Mesendoderm (in vitro differentiated cells): Measurements from ENCODE around the gene SLC22A7.

ENCODE experiments used
- DNase-seq: peaks from one replicate; pipeline ENCODE4 v3.0.0; 2013
- H2AK5ac ChIP-seq: 2 replicates; pipeline ENCODE4 v1.6.1; 2013; ENCODE audit warnings: low read length, inconsistent platforms
- H2BK120ac ChIP-seq: 2 replicates; pipeline ENCODE4 v1.6.1; 2013; ENCODE audit warnings: low read depth, mild to moderate bottlenecking, low read length, moderate library complexity, mixed read lengths
- H2BK15ac ChIP-seq: replicated peaks from 2 replicates; pipeline ENCODE4 v1.6.1; 2013; ENCODE audit warnings: low read depth, mild to moderate bottlenecking, moderate library complexity
- H2BK5ac ChIP-seq: 2 replicates; pipeline ENCODE4 v1.6.1; 2013; ENCODE audit warnings: low read length, inconsistent platforms
- H3K18ac ChIP-seq: 2 replicates; pipeline ENCODE4 v1.6.1; 2013; ENCODE audit warnings: mild to moderate bottlenecking, low read length, mixed read lengths
- H3K23ac ChIP-seq: one replicate; pipeline ENCODE4 v1.6.1; 2013; ENCODE audit warnings: low read length
- H3K27ac ChIP-seq: 2 replicates; pipeline ENCODE4 v1.5.1; 2013; ENCODE audit warnings: low read depth, mild to moderate bottlenecking, inconsistent platforms, low read length, moderate library complexity
- H3K27me3 ChIP-seq: 2 replicates; pipeline ENCODE4 v1.6.1; 2013; ENCODE audit warnings: low read length, control low read depth, mild to moderate bottlenecking, inconsistent platforms; ENCODE audit not compliant: insufficient read depth, poor library complexity
- H3K36me3 ChIP-seq: 2 replicates; pipeline ENCODE4 v1.6.1; 2013; ENCODE audit warnings: low read length, inconsistent platforms; ENCODE audit not compliant: control insufficient read depth, insufficient read depth
- H3K4ac ChIP-seq: one replicate; pipeline ENCODE4 v1.6.1; 2013; ENCODE audit warnings: low read depth, mild to moderate bottlenecking, low read length, moderate library complexity
- H3K4me1 ChIP-seq: 2 replicates; pipeline ENCODE4 v1.6.1; 2013; ENCODE audit warnings: low read depth, low read length, inconsistent platforms; ENCODE audit not compliant: control insufficient read depth
- H3K4me2 ChIP-seq: 2 replicates; pipeline ENCODE4 v1.6.1; 2013; ENCODE audit warnings: low read length
- H3K4me3 ChIP-seq: 2 replicates; pipeline ENCODE4 v1.5.1; 2013; ENCODE audit warnings: mild to moderate bottlenecking, low read length
- H3K56ac ChIP-seq: one replicate; pipeline ENCODE4 v1.6.1; 2013; ENCODE audit warnings: low read length
- H3K79me1 ChIP-seq: 2 replicates; pipeline ENCODE4 v1.6.1; 2013; ENCODE audit warnings: low read length, inconsistent platforms
- H3K79me2 ChIP-seq: 2 replicates; pipeline ENCODE4 v1.6.1; 2013; ENCODE audit warnings: mild to moderate bottlenecking, low read length; ENCODE audit not compliant: control insufficient read depth, insufficient read depth
- H3K9ac ChIP-seq: 2 replicates; pipeline ENCODE4 v1.6.1; 2013; ENCODE audit warnings: low read length, inconsistent platforms
- H4K5ac ChIP-seq: one replicate; pipeline ENCODE4 v1.6.1; 2013; ENCODE audit warnings: low read length
- H4K8ac ChIP-seq: one replicate; pipeline ENCODE4 v1.6.1; 2013; ENCODE audit warnings: low read depth, mild to moderate bottlenecking, control low read depth, low read length, moderate library complexity
- WGBS: extraction: QIAGEN DNeasy Blood & Tissue Kit; methylation state at CpG from one replicate; pipeline ENCODE4 v1.1.7; 2013; ENCODE audit warnings: low lambda C conversion rate, missing lambda C conversion rate; ENCODE audit not compliant: insufficient coverage; ENCODE audit errors: extremely low coverage; 5-methylcytosine and 5-hydroxymethylcytosine counted together

SLC22A7 gene

GRCh38 chr6:43274127-43274915, 23.7 kb upstream of the SLC22A7 start:
- H2BK5ac ChIP-seq, result no peak overlapping the region
- DNase-seq, result no peak
- no peak overlapping the region for H3K27ac ChIP-seq
- H3K4me3 ChIP-seq, result no peak overlapping the region
- no CpG with 5 or more reads among the region's 10 CpGs for WGBS
- no peaks in the 10 kb centered on the region for H3K36me3 ChIP-seq
- no peak overlapping the region for H2BK120ac ChIP-seq
- no peak overlapping the region for H3K23ac ChIP-seq
- H3K4ac ChIP-seq, result no peak overlapping the region
- H4K5ac ChIP-seq, result no peak overlapping the region
- peaks cover 11% of the 10 kb centered on the region for H3K27me3 ChIP-seq
- H3K9ac ChIP-seq, result no peak overlapping the region
- H4K8ac ChIP-seq, result no peak overlapping the region
- H3K18ac ChIP-seq, result no peak overlapping the region
- peaks cover 5% of the 10 kb centered on the region for H3K4me1 ChIP-seq
- no peaks in the 10 kb centered on the region for H3K79me1 ChIP-seq
- H3K4me2 ChIP-seq, result no peak overlapping the region
- no peak overlapping the region for H2BK15ac ChIP-seq
- H2AK5ac ChIP-seq, result no peak overlapping the region
- no peak overlapping the region for H3K56ac ChIP-seq
- H3K79me2 ChIP-seq, result no peaks in the 10 kb centered on the region

- peaks cover 11% of the 10 kb centered on the region for H3K27me3 ChIP-seq
- no peaks in the 10 kb centered on the region for H3K79me1 ChIP-seq
- H3K4me1 ChIP-seq, result peaks cover 5% of the 10 kb centered on the region
- H3K4me2 ChIP-seq, result peak overlapping the region; percentile 50
- WGBS, result no CpG with 5 or more reads among the region's 65 CpGs
- H3K23ac ChIP-seq, result no peak overlapping the region
- H3K79me2 ChIP-seq, result no peaks in the 10 kb centered on the region
- H3K56ac ChIP-seq, result peak overlapping the region; percentile 49
- no peak overlapping the region for H4K5ac ChIP-seq
- DNase-seq, result no peak
- no peak overlapping the region for H4K8ac ChIP-seq
- H3K36me3 ChIP-seq, result no peaks in the 10 kb centered on the region
- no peak overlapping the region for H3K18ac ChIP-seq
- no peak overlapping the region for H2BK120ac ChIP-seq
- H3K4me3 ChIP-seq, result no peak overlapping the region
- no peak overlapping the region for H2BK15ac ChIP-seq
- H2AK5ac ChIP-seq, result no peak overlapping the region
- no peak overlapping the region for H2BK5ac ChIP-seq
- no peak overlapping the region for H3K27ac ChIP-seq
- peak overlapping the region; percentile 45 for H3K9ac ChIP-seq
- no peak overlapping the region for H3K4ac ChIP-seq
Measured at GRCh38 chr6:43274916-43275597, 23.0 kb upstream of the SLC22A7 start.

DNA sequence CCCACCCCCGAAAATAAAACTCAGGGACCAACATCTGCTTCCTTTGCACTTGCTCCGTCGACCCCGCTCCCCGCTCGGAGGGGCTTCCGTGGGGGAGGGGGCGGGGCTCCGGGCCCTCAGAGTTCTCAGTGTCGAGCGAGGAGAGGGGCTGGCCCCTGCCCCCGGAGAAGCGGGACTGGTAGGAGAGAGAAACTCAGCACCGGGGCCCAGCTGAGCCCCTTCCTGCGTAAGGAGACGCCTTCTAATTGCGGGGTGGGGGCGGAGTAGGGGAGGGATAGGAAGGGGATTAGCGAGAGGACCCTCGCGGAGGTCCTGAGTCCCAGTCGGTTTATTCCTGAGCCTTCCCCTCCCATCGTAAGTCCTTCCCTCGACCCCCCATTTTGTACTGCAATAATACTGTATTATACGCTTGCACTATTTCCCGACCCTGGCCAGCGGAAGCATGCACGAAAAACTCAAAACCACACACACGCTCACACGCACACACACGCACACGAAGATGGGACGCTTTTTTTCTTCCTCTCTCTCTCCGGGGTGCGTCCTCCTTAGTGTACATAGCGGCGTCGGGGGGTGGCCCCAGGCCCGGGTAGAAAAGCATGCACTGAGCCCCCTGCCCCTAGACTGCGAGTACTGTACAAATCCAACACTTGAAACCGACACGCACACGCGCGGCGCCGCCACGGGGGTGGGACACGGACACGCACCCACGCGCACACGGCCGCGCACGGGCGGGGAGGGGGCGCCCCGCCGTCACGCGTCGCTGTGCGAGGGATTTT, 22.1 kb upstream of the SLC22A7 start:
- no peak for DNase-seq
- H3K4me3 ChIP-seq, result peak overlapping the region; percentile 35
- peak overlapping the region; percentile 79 for H3K56ac ChIP-seq

DNA sequence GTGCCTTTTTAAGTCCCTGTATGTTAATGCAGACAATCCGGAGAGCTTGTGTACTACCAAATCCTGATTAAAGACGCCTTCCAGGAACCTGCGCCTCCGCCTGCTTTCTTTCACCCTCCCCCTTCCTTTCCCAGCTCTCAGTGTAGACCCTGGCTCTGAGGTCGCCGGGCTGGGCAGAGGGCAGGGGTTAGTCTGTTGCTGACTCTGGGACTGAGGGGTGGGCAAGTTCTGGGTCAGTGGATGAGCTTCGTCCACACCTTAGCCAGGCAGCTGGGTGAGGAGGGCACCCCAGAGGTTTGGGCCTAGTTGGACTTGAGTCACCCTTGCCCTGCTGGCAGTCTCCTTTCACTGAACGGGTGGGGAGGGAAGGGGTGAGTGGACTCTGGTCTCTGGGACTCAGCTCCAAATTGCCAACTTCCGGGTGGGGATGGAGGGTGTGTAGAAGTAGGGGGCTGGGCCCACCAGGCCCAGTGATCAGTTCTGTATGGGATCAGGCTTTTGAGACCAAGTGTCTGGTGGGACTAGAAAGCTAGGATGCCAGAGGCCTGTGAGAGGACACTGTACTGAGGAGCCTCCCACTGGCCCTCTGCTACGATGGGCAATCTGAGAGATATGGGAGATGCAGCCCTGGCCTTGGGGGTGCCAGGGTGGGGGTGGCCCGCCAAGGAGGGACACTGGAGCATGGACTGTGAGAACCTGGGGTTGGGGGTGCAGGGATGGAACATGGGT, 21.3 kb upstream of the SLC22A7 start:
- Histone ChIP-seq H3K4me3 (no peak overlapping the region), H3K27ac (no peak overlapping the region), H3K4me1 (peaks cover 5% of the 10 kb centered on the region), H2BK120ac (no peak overlapping the region), H2BK5ac (no peak overlapping the region), H2AK5ac (no peak overlapping the region), H3K36me3 (no peaks in the 10 kb centered on the region), H3K4me2 (no peak overlapping the region), H3K79me1 (no peaks in the 10 kb centered on the region), H3K9ac (peak overlapping the region; percentile 38), H3K79me2 (no peaks in the 10 kb centered on the region), H3K27me3 (peaks cover 11% of the 10 kb centered on the region), H2BK15ac (no peak overlapping the region), H4K8ac (no peak overlapping the region), H4K5ac (no peak overlapping the region), H3K18ac (no peak overlapping the region), H3K56ac (no peak overlapping the region), H3K4ac (no peak overlapping the region), H3K23ac (no peak overlapping the region)
- DNase-seq, result no peak
- no CpG with 5 or more reads among the region's 11 CpGs for WGBS

More for the DNA sequence above, 22.1 kb upstream of the SLC22A7 start:
- Histone ChIP-seq H2BK5ac (no peak overlapping the region), H3K23ac (no peak overlapping the region), H2BK120ac (no peak overlapping the region), H3K27me3 (peaks cover 11% of the 10 kb centered on the region), H2AK5ac (no peak overlapping the region), H3K36me3 (no peaks in the 10 kb centered on the region), H4K5ac (no peak overlapping the region), H4K8ac (no peak overlapping the region), H3K4me2 (peak overlapping the region; percentile 23), H3K18ac (no peak overlapping the region), H2BK15ac (no peak overlapping the region), H3K4me1 (peaks cover 5% of the 10 kb centered on the region), H3K9ac (peak overlapping the region; percentile 38), H3K79me1 (no peaks in the 10 kb centered on the region), H3K4ac (no peak overlapping the region), H3K79me2 (no peaks in the 10 kb centered on the region), H3K27ac (no peak overlapping the region)
- WGBS, result no CpG with 5 or more reads among the region's 64 CpGs

DNA sequence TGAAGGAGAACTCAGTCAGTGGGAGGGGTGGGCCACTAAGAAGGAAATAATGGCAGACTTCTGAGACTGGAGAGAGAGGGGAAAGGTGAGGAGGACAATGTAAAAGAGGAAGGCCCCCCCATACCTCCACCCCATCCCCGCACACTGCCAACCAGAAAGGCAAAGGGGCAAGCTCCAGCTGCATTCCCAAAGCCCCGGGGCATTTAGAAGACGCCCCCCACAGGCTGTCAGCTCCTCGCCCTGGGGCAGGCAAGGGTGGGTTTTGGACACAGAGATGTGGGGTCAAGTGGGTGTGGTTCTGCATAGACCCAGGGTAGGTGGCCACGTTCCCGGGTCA, 20.8 kb upstream of the SLC22A7 start:
- Histone ChIP-seq H2BK15ac (no peak overlapping the region), H2BK120ac (no peak overlapping the region), H4K8ac (no peak overlapping the region), H3K79me2 (no peaks in the 10 kb centered on the region), H2BK5ac (no peak overlapping the region), H4K5ac (no peak overlapping the region), H2AK5ac (no peak overlapping the region), H3K9ac (no peak overlapping the region), H3K18ac (no peak overlapping the region), H3K56ac (no peak overlapping the region), H3K4ac (no peak overlapping the region), H3K27me3 (peaks cover 11% of the 10 kb centered on the region), H3K79me1 (no peaks in the 10 kb centered on the region), H3K4me2 (no peak overlapping the region), H3K23ac (no peak overlapping the region), H3K27ac (no peak overlapping the region), H3K4me3 (no peak overlapping the region), H3K4me1 (peaks cover 5% of the 10 kb centered on the region), H3K36me3 (no peaks in the 10 kb centered on the region)
- WGBS, result no CpG with 5 or more reads among the region's 6 CpGs
- no peak for DNase-seq
